DOHH2 (cell line): ENCODE results near the gene PREX1.

ENCODE experiments used
- H3F3A ChIP-seq: fragments of 200-600 bp; sonication (generic), shearing (Covaris generic); 2 replicates; pipeline ENCODE4 v1.6.0; 2016; ENCODE audit warnings: antibody characterized with exemption, mild to moderate bottlenecking; ENCODE audit not compliant: control insufficient read depth, insufficient read depth
- H3K27ac ChIP-seq: fragments of 200-600 bp; sonication (generic); 2 replicates; pipeline ENCODE4 v1.5.1; 2014; ENCODE audit warnings: low read depth, mild to moderate bottlenecking, low read length, moderate library complexity
- H3K27me3 ChIP-seq: fragments of 200-600 bp; sonication (generic); 2 replicates; pipeline ENCODE4 v1.6.1; 2014; ENCODE audit warnings: mild to moderate bottlenecking, low read length, mixed read lengths; ENCODE audit not compliant: control insufficient read depth
- H3K36me3 ChIP-seq: fragments of 200-600 bp; sonication (generic); 2 replicates; pipeline ENCODE4 v1.6.1; 2014; ENCODE audit warnings: mild to moderate bottlenecking, low read length, moderate library complexity, mixed read lengths; ENCODE audit not compliant: control insufficient read depth
- H3K4me1 ChIP-seq: fragments of 200-600 bp; sonication (generic); 2 replicates; pipeline ENCODE4 v1.6.1; 2014; ENCODE audit warnings: mild to moderate bottlenecking, low read length, mixed read lengths; ENCODE audit not compliant: control insufficient read depth
- H3K4me2 ChIP-seq: fragments of 200-600 bp; sonication (generic); 2 replicates; pipeline ENCODE4 v1.6.0; 2014; ENCODE audit warnings: mild to moderate bottlenecking, low read length, moderate library complexity
- H3K4me3 ChIP-seq: fragments of 200-600 bp; sonication (generic); 2 replicates; pipeline ENCODE4 v1.5.1; 2014; ENCODE audit warnings: mild to moderate bottlenecking, low read length, mixed read lengths
- H3K79me2 ChIP-seq: fragments of 200-600 bp; sonication (generic); 2 replicates; pipeline ENCODE4 v1.6.1; 2014; ENCODE audit warnings: mild to moderate bottlenecking, low read length, mixed read lengths; ENCODE audit not compliant: control insufficient read depth
- H3K9me2 ChIP-seq: fragments of 200-600 bp; sonication (generic); replicated peaks from 2 replicates; pipeline ENCODE4 v1.6.1; 2014; ENCODE audit warnings: mild to moderate bottlenecking, low read length, mixed read lengths; ENCODE audit not compliant: control insufficient read depth
- H3K9me3 ChIP-seq: fragments of 200-600 bp; sonication (generic); 2 replicates; pipeline ENCODE4 v1.6.1; 2014; ENCODE audit warnings: antibody characterized with exemption, low read length, mixed read lengths; ENCODE audit not compliant: control insufficient read depth, insufficient read depth
- H4K20me1 ChIP-seq: fragments of 200-600 bp; sonication (generic); 2 replicates; pipeline ENCODE4 v1.6.0; 2014; ENCODE audit warnings: low read depth, mild to moderate bottlenecking, antibody characterized with exemption, low read length, moderate library complexity; ENCODE audit not compliant: control insufficient read depth, insufficient read depth
- EZH2phosphoT487 ChIP-seq: fragments of 200-600 bp; sonication (generic); IDR thresholded peaks from 2 replicates; pipeline ENCODE4 v1.6.1; 2017; ENCODE audit warnings: borderline replicate concordance, mild to moderate bottlenecking, antibody characterized with exemption, low read length, moderate library complexity, mixed read lengths
- TF ChIP-seq, protein P1 (sequence below): fragments of 200-600 bp; sonication (generic); IDR thresholded peaks from one replicate; pipeline ENCODE4 v1.5.1; 2014; ENCODE audit warnings: antibody characterized with exemption, mild to moderate bottlenecking, low read depth, low read length; ENCODE audit not compliant: poor library complexity, severe bottlenecking

Gene PREX1

DNA sequence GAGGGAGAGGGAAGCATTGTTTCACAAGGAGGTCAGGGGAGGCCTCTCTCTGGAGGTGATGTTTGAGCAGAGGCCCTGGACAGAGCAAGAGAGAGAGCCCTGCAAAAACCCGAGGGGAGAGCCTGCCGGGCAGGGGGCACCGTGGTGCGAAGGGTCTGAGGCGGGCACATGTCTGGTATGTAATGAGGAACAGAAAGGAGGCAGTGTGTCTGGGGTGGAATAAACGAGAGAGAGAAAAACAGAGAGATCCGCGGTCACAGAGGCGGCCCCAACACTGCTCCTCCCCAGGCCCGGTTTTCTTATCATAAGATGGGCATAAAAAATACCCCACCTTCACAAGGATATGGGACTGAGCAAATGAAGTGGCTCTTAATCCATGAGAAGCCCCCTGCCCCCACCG, 119.2 kb downstream of the PREX1 start:
- H3K4me3 ChIP-seq = no peak overlapping the region
- H3K27me3 ChIP-seq = no peaks in the 10 kb centered on the region
- H4K20me1 ChIP-seq = no peaks in the 10 kb centered on the region
- no peaks in the 10 kb centered on the region for H3K9me3 ChIP-seq
- no peak overlapping the region for H3K27ac ChIP-seq
- no peaks in the 10 kb centered on the region for H3K79me2 ChIP-seq
- peaks cover 6% of the 10 kb centered on the region; the same call in 1 of the 2 replicates for H3K4me1 ChIP-seq
- no peaks in the 10 kb centered on the region for H3F3A ChIP-seq
- H3K36me3 ChIP-seq = no peaks in the 10 kb centered on the region
- H3K4me2 ChIP-seq = no peak overlapping the region
- no peak for TF ChIP-seq EZH2phosphoT487
- TF ChIP-seq, protein P1, sequence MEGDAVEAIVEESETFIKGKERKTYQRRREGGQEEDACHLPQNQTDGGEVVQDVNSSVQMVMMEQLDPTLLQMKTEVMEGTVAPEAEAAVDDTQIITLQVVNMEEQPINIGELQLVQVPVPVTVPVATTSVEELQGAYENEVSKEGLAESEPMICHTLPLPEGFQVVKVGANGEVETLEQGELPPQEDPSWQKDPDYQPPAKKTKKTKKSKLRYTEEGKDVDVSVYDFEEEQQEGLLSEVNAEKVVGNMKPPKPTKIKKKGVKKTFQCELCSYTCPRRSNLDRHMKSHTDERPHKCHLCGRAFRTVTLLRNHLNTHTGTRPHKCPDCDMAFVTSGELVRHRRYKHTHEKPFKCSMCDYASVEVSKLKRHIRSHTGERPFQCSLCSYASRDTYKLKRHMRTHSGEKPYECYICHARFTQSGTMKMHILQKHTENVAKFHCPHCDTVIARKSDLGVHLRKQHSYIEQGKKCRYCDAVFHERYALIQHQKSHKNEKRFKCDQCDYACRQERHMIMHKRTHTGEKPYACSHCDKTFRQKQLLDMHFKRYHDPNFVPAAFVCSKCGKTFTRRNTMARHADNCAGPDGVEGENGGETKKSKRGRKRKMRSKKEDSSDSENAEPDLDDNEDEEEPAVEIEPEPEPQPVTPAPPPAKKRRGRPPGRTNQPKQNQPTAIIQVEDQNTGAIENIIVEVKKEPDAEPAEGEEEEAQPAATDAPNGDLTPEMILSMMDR = no peak
- H3K9me2 ChIP-seq = no peaks in the 10 kb centered on the region

DNA sequence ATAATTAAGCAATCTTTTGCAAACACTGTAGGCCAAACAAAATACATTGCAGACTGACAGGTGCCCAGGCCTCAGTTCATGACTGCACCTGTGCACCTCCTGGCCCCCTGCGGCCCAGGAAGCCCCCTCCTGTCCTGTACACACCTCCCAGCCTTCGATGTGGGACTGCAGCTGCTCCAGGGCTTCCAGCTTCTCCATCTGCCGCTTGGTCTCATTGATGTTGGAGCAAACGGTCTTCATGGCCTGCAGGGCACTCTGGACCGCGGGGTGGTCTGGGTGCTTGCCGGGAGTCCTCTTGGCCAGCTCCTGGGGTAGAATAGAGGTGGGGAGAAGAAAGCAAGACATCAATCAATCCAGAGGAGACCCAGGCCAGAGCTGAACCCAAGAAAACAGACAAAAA, 119.7 kb downstream of the PREX1 start:
- H3K4me1 ChIP-seq = peaks cover 6% of the 10 kb centered on the region; the same call in 1 of the 2 replicates
- no peak overlapping the region for H3K4me2 ChIP-seq
- no peak overlapping the region for H3K27ac ChIP-seq
- H4K20me1 ChIP-seq = no peaks in the 10 kb centered on the region
- H3K79me2 ChIP-seq = no peaks in the 10 kb centered on the region
- no peak overlapping the region for H3K4me3 ChIP-seq
- H3K36me3 ChIP-seq = no peaks in the 10 kb centered on the region
- TF ChIP-seq, protein P1 = no peak
- no peak for TF ChIP-seq EZH2phosphoT487
- no peaks in the 10 kb centered on the region for H3K27me3 ChIP-seq
- H3F3A ChIP-seq = no peaks in the 10 kb centered on the region
- no peaks in the 10 kb centered on the region for H3K9me3 ChIP-seq
- no peaks in the 10 kb centered on the region for H3K9me2 ChIP-seq

DNA sequence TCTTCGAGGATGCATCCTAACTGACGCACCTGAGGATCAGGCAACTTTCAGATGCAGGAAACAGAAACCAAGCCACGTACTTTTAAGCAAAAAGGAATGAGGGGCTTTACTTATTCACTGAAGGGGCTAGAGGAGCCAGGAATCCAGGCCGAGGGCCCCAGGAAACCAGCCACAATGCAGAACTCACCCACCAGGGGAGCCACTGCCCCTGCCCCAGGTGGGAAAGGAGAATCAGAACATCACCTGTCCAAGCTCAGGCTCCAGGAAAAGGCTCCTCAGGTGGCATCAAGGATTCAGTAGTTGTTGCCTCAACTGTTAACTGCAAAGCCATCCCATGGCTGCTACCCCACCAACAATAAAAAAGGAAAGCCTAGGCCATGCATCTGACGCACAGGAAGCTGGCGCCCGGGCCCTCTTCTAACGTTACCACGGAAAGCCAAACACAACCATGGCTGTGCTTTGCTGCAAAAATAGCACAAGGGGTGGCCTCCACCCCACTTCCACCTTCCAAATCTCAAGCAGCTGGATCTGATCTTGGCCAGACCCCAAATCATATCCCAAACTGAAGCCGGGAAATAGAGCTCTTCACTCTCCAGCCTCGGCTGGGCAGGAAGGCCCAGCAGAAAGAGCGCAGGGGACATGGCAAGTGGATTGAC, 121.0 kb downstream of the PREX1 start:
- Histone ChIP-seq H3K27me3 (no peaks in the 10 kb centered on the region), H3K36me3 (no peaks in the 10 kb centered on the region), H4K20me1 (no peaks in the 10 kb centered on the region), H3K4me1 (no peaks in the 10 kb centered on the region), H3K27ac (no peak overlapping the region), H3K79me2 (no peaks in the 10 kb centered on the region), H3F3A (no peaks in the 10 kb centered on the region), H3K9me2 (no peaks in the 10 kb centered on the region), H3K4me3 (no peak overlapping the region), H3K9me3 (no peaks in the 10 kb centered on the region), H3K4me2 (no peak overlapping the region)
- no peak for TF ChIP-seq EZH2phosphoT487
- TF ChIP-seq, protein P1 = no peak
